GM12892 (cell line): ENCODE results near the gene RAD50.
"Not testable (repeated sequence)": the region's sequence is repeated elsewhere in the genome, so short reads cannot be mapped to it uniquely, and the experiment has no call there.

Experiments used
- DNase-seq: peaks from one replicate; pipeline ENCODE4 v3.0.0; 2011; ENCODE audit not compliant: insufficient read length
- FAIRE-seq: peaks from 2 replicates; lab custom pipeline; 2011; peaks lifted over from hg19 to GRCh38; lab: Jason Lieb, UNC
- POLR2A ChIP-seq: IDR thresholded peaks from 2 replicates; pipeline ENCODE4 v1.6.1; 2011; ENCODE audit warnings: low read depth, low read length, control low read depth
- POLR2AphosphoS5 ChIP-seq: IDR thresholded peaks from 2 replicates; pipeline ENCODE4 v1.6.1; 2011; ENCODE audit warnings: low read depth, low read length, control low read depth
- TAF1 ChIP-seq: IDR thresholded peaks from 2 replicates; pipeline ENCODE4 v1.6.1; 2011; ENCODE audit warnings: low read depth, mild to moderate bottlenecking, control low read depth, low read length, borderline replicate concordance

The RAD50 gene

DNA sequence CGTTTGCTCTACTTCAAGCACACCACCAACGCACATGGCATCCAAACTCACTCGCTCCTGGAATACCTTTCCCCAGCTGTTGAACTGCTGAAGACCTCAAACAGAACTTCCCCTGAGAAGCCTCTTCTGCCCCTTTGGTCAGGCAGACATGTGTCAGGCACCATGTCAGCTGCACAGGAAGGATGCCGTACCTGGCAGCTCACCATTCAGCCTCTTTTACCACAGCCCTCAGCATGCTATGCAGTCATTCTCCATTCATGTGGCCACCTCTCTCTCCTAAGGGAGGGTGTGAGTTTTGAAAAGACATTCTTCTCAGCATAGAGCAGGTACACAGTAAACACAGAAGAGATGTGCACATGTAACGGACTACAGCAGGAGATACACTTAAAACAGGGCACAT lies 131.2 kb downstream of the RAD50 start:
- DNase-seq, result no peak
- peak; percentile 53 for FAIRE-seq
- TF ChIP-seq TAF1, result no peak
- TF ChIP-seq POLR2AphosphoS5, result no peak
- no peak for TF ChIP-seq POLR2A

DNA sequence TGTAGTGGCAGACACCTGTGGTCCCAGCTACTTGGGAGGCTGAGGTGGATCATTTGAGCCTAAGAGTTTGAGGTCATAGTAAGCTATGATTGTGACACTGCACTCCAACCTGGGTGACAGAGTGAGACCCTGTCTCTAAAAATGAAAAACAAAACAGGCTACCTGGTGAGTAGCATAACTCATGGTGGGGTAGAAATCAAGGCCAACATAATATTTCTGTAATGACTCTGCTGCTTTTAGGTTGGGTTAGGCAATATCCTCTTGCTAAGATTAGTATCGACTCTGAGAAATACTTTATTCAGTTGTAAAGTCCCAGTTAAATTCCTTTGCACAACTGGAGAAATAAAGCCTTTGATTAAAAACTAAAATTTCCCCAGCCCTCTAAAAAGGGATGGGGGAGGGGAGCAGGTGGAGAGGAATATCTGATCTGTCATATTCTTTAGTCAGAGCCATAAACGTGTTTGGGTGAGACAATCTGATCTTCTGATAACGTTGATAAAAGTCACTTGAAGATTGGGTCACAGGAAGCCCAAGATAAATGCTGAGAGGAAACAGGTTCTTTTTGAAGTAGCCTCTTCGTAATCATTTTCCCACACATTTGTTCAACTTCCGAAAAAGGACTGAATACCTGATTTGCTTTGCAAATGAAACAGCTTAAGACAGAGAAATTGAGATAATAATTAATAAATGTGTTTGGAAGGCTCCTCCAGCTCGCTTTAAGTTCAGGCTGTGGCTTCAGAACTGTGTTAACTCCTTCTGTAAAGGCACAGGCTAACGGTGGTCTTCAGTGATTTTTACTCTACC lies 132.0 kb downstream of the RAD50 start:
- no peak for FAIRE-seq

DNA sequence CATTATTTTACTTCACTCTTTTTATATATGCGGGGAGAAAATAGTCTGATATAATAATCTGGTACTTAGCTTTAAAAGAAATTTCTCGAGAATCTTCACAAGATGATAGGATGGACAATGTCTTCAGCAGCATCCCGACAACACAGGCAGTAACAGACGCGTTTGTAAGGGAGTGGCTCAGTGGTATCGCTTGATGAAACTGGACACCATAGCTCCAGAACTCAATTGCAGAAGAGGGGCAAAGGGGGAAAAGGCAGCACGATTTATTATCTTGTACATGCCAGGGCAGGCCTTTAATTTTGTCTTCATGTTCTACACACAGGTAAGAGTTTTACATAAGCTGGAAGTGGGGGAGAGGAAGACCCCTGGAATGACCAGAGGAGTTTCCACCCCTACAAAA lies 132.7 kb downstream of the RAD50 start:
- TF ChIP-seq POLR2A (no peak), TAF1 (no peak), POLR2AphosphoS5 (no peak)
- no peak for DNase-seq
- FAIRE-seq, result no peak

More for the DNA sequence above, 132.0 kb downstream of the RAD50 start:
- TF ChIP-seq POLR2A (no peak), TAF1 (no peak), POLR2AphosphoS5 (no peak)
- no peak for DNase-seq

DNA sequence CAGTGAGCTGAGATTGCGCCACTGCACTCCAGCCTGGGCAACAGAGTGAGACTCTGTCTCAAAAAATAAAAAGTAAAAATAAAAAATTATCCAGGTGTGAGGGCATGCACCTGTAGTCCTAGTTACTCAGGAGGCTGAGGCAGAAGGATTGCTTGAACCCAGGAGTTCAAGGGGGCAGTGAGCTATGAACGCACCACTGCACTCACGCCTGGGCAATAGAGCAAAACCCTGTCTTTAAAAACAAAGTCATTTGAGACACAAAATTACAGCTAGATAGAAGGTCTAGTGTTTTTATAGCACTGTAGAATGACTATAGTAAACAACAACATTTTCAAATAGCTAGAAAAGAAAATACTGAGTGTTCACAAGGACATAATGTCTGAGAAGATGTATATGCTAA lies 133.4 kb downstream of the RAD50 start:
- TF ChIP-seq POLR2A, result no peak
- TF ChIP-seq POLR2AphosphoS5, result no peak
- no peak for TF ChIP-seq TAF1
- FAIRE-seq (no peak), DNase-seq (no peak)

DNA sequence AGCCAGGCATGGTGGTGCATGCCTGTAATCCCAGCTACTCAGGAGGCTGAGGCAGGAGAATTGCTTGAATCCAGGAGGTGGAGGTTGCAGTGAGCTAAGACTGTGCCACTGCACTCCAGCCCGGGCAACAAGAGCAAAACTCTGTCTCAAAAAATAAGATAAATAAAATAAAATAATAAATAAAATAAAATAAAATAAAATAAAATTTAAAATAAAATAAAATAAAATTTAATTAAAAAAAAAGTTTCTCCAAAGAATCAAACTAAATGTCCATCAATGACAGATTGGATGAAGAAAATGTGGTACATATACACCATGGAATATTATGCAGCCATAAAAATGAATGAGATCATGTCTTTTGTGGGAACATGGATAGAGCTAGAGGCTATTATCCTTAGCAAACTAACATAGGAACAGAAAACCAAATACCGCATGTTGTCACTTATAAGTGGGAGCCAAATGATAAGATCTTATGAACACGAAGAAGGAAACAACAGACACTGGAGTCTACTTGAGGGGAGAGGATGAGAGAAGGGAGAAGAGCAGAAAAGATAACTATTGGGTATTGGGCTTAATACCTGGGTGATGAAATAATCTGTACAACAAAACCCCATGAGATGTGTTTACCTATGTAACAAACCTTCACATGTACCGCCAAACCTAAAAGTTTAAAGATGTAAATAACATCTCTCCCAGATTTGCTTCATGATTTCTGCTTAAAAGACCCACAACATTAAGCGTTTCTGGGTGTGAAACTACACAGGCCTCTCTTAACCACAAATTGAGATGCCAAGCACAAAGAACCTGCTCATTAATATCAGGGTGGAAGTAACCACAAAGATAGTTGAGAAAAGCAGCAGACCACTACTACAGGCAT lies 135.2 kb downstream of the RAD50 start:
- not testable (repeated sequence) for DNase-seq, FAIRE-seq

DNA sequence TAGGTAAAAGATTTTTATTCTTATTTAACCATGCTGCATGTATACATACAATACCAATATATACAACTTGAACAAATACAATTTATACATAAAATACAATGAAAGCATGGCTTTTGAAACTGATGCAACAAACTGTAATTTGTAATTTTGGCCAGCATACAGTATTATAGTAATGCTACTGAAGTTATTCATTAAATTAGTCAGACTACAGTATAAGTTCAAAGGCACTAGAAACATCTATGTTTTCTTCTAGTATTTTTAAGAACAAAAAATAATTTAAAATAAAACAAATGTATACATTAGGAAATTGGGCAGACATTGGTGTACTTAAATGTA lies 135.8 kb downstream of the RAD50 start:
- FAIRE-seq (no peak), DNase-seq (no peak)
- TF ChIP-seq POLR2A, result no peak
- TF ChIP-seq TAF1, result no peak
- TF ChIP-seq POLR2AphosphoS5, result no peak
